Hepatocyte (in vitro differentiated cells): ENCODE results near the gene DUSP16.

Source experiments
- EZH2 ChIP-seq: fragments of 200-600 bp; sonication (generic); IDR thresholded peaks from 2 replicates; pipeline ENCODE4 v1.6.1; 2016; ENCODE audit warnings: antibody characterized with exemption, mild to moderate bottlenecking, borderline replicate concordance
- EZH2phosphoT487 ChIP-seq: fragments of 200-600 bp; sonication (generic); IDR thresholded peaks from one replicate; pipeline ENCODE4 v1.6.1; 2018; ENCODE audit warnings: antibody characterized with exemption, mild to moderate bottlenecking, low read depth, moderate library complexity; ENCODE audit not compliant: unreplicated experiment, severe bottlenecking
- TF ChIP-seq, protein P1 (sequence below): fragments of 200-600 bp; sonication (generic); IDR thresholded peaks from 2 replicates; pipeline ENCODE4 v1.5.1; 2016; ENCODE audit warnings: antibody characterized with exemption, mild to moderate bottlenecking; ENCODE audit not compliant: poor library complexity

DNA sequence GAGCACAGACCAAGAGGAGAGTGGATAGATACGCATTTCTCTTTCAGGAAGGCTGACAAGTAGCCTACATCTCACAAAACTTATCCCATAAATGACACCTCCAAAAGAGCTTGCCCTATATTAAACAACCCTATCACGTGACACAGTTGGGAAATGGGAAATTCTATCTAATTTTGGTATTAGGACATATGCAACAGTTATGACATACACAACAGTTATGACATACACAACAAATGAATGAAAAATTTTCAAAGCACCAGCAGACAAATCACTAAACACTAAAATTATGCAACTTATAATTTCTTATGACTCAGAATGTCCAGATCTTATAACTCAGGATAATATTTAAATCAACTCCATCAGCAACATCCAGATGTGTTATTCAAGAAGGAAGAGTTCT lies 54.1 kb downstream of the DUSP16 start:
- TF ChIP-seq EZH2, result no peak
- TF ChIP-seq EZH2phosphoT487, result no peak
- TF ChIP-seq, protein P1, sequence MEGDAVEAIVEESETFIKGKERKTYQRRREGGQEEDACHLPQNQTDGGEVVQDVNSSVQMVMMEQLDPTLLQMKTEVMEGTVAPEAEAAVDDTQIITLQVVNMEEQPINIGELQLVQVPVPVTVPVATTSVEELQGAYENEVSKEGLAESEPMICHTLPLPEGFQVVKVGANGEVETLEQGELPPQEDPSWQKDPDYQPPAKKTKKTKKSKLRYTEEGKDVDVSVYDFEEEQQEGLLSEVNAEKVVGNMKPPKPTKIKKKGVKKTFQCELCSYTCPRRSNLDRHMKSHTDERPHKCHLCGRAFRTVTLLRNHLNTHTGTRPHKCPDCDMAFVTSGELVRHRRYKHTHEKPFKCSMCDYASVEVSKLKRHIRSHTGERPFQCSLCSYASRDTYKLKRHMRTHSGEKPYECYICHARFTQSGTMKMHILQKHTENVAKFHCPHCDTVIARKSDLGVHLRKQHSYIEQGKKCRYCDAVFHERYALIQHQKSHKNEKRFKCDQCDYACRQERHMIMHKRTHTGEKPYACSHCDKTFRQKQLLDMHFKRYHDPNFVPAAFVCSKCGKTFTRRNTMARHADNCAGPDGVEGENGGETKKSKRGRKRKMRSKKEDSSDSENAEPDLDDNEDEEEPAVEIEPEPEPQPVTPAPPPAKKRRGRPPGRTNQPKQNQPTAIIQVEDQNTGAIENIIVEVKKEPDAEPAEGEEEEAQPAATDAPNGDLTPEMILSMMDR, result no peak
